ENCODE results near the gene RGS21.

DNA sequence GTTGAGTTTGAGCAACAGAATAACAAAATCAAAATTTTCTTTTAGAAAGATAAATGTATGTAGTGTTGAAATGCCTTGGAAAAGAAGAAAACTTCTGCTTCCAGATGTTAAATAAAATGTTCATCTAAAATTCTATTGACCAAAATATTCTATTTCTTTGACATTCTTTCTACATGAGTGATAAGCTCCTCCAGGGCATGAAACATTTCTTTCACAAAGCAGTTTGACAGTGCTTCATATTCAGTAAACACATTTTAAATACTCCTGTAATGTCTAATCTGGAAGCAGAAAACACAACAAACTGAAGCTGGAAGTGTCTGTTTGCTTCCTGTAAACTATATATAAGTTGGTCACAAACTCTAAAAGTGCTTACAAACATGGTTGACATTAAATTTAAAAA, 61.5 kb downstream of the RGS21 start:
- no peak for TF ChIP-seq EZH2 (IDR thresholded peaks at IDR 0.05; ENCODE audit: borderline replicate concordance)
- TF ChIP-seq, protein P1, sequence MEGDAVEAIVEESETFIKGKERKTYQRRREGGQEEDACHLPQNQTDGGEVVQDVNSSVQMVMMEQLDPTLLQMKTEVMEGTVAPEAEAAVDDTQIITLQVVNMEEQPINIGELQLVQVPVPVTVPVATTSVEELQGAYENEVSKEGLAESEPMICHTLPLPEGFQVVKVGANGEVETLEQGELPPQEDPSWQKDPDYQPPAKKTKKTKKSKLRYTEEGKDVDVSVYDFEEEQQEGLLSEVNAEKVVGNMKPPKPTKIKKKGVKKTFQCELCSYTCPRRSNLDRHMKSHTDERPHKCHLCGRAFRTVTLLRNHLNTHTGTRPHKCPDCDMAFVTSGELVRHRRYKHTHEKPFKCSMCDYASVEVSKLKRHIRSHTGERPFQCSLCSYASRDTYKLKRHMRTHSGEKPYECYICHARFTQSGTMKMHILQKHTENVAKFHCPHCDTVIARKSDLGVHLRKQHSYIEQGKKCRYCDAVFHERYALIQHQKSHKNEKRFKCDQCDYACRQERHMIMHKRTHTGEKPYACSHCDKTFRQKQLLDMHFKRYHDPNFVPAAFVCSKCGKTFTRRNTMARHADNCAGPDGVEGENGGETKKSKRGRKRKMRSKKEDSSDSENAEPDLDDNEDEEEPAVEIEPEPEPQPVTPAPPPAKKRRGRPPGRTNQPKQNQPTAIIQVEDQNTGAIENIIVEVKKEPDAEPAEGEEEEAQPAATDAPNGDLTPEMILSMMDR (IDR thresholded peaks at IDR 0.05; ENCODE audit: poor library complexity): no peak
- no peak for TF ChIP-seq EZH2phosphoT487 (IDR thresholded peaks at IDR 0.05; ENCODE audit: low read depth, severe bottlenecking, unreplicated experiment)

Measured in hepatocyte (in vitro differentiated cells).